SU-DHL-6 (cell line): ENCODE results near the gene PKN1.

Source experiments
- H2AFZ ChIP-seq: fragments of 200-600 bp; sonication (generic); 2 replicates; pipeline ENCODE4 v1.6.1; 2014; ENCODE audit warnings: low read depth, mild to moderate bottlenecking, moderate library complexity, mixed read lengths, antibody characterized with exemption, low read length; ENCODE audit not compliant: severe bottlenecking
- H3F3A ChIP-seq: fragments of 200-600 bp; shearing (Covaris generic); 2 replicates; pipeline ENCODE4 v1.6.0; 2016; ENCODE audit warnings: antibody characterized with exemption, mild to moderate bottlenecking; ENCODE audit not compliant: insufficient read depth
- H3K27ac ChIP-seq: fragments of 200-600 bp; sonication (generic); 2 replicates; pipeline ENCODE4 v1.5.1; 2016; ENCODE audit warnings: low read depth, mild to moderate bottlenecking, low read length, moderate library complexity, mixed read lengths
- H3K27me3 ChIP-seq: fragments of 200-600 bp; sonication (generic), shearing (Covaris generic); 2 replicates; pipeline ENCODE4 v1.6.0; 2014; ENCODE audit warnings: mild to moderate bottlenecking, low read length
- H3K36me3 ChIP-seq: fragments of 200-600 bp; sonication (generic); 2 replicates; pipeline ENCODE4 v1.6.1; 2014; ENCODE audit warnings: mild to moderate bottlenecking, low read length, mixed read lengths
- H3K4me2 ChIP-seq: fragments of 300-600, 200-600 bp; shearing (Covaris generic), sonication (generic); 2 replicates; pipeline ENCODE4 v1.6.0; 2014; ENCODE audit warnings: low read length, low read depth, mild to moderate bottlenecking; ENCODE audit not compliant: poor library complexity, severe bottlenecking
- H3K4me3 ChIP-seq: fragments of 200-600 bp; sonication (generic); 2 replicates; pipeline ENCODE4 v1.5.1; 2014; ENCODE audit warnings: antibody characterized with exemption, low read length, mild to moderate bottlenecking, mixed read lengths; ENCODE audit not compliant: insufficient read depth, poor library complexity, severe bottlenecking
- H3K79me2 ChIP-seq: fragments of 200-600 bp; sonication (generic); 2 replicates; pipeline ENCODE4 v1.6.1; 2014; ENCODE audit warnings: mild to moderate bottlenecking, low read length, moderate library complexity; ENCODE audit not compliant: insufficient read depth
- H3K9ac ChIP-seq: fragments of 200-600 bp; sonication (generic); 2 replicates; pipeline ENCODE4 v1.7.0; 2014; ENCODE audit warnings: mild to moderate bottlenecking, low read length
- H3K9me2 ChIP-seq: fragments of 200-600 bp; sonication (generic); replicated peaks from 2 replicates; pipeline ENCODE4 v1.6.1; 2014; ENCODE audit warnings: low read length; ENCODE audit not compliant: insufficient read depth
- H3K9me3 ChIP-seq: fragments of 200-600 bp; sonication (generic); 2 replicates; pipeline ENCODE4 v1.6.1; 2014; ENCODE audit warnings: low read length, mixed read lengths; ENCODE audit not compliant: insufficient read depth
- H4K20me1 ChIP-seq: fragments of 200-600 bp; sonication (generic); 2 replicates; pipeline ENCODE4 v1.6.1; 2014; ENCODE audit warnings: low read depth, mild to moderate bottlenecking, antibody characterized with exemption, low read length, moderate library complexity, mixed read lengths
- CTCF ChIP-seq: fragments of 200-600 bp; sonication (generic); IDR thresholded peaks from one replicate; pipeline ENCODE4 v1.5.1; 2017; ENCODE audit warnings: antibody characterized with exemption, mild to moderate bottlenecking, low read length, moderate library complexity; ENCODE audit not compliant: insufficient read depth, poor library complexity, severe bottlenecking
- EZH2phosphoT487 ChIP-seq: fragments of 200-600 bp; sonication (generic), shearing (Covaris generic); conservative IDR thresholded peaks from 2 replicates; pipeline ENCODE4 v1.6.1; 2018; ENCODE audit warnings: mild to moderate bottlenecking, antibody characterized with exemption, low read length, moderate library complexity, mixed read lengths

Gene PKN1

GRCh38 chr19:14487370-14488125 lies 54.4 kb downstream of the PKN1 start:
- H3K9me3 ChIP-seq = no peaks in the 10 kb centered on the region
- H3K27ac ChIP-seq = no peak overlapping the region
- H3K9me2 ChIP-seq = no peaks in the 10 kb centered on the region
- H3K27me3 ChIP-seq = no peaks in the 10 kb centered on the region
- TF ChIP-seq CTCF (no peak), EZH2phosphoT487 (no peak)
- H3K4me3 ChIP-seq = no peak overlapping the region
- H3K36me3 ChIP-seq = no peaks in the 10 kb centered on the region
- no peaks in the 10 kb centered on the region for H3K79me2 ChIP-seq
- no peak overlapping the region for H3K4me2 ChIP-seq
- no peak overlapping the region for H2AFZ ChIP-seq
- H4K20me1 ChIP-seq = no peaks in the 10 kb centered on the region
- no peak overlapping the region for H3K9ac ChIP-seq
- no peaks in the 10 kb centered on the region for H3F3A ChIP-seq

- Histone ChIP-seq H3F3A (no peaks in the 10 kb centered on the region), H3K9me2 (no peaks in the 10 kb centered on the region), H3K4me3 (no peak overlapping the region), H3K9me3 (no peaks in the 10 kb centered on the region), H2AFZ (no peak overlapping the region), H3K79me2 (no peaks in the 10 kb centered on the region), H3K9ac (no peak overlapping the region), H3K27ac (no peak overlapping the region), H3K27me3 (no peaks in the 10 kb centered on the region), H3K4me2 (no peak overlapping the region), H3K36me3 (no peaks in the 10 kb centered on the region), H4K20me1 (no peaks in the 10 kb centered on the region)
- no peak for TF ChIP-seq EZH2phosphoT487
- TF ChIP-seq CTCF = no peak
Observed at GRCh38 chr19:14492756-14493337, 59.7 kb downstream of the PKN1 start.

- Histone ChIP-seq H3F3A (no peaks in the 10 kb centered on the region), H3K27ac (no peak overlapping the region), H3K4me2 (no peak overlapping the region), H3K9me3 (no peaks in the 10 kb centered on the region), H3K79me2 (no peaks in the 10 kb centered on the region), H3K27me3 (no peaks in the 10 kb centered on the region), H3K9me2 (no peaks in the 10 kb centered on the region), H2AFZ (no peak overlapping the region), H3K9ac (no peak overlapping the region), H3K36me3 (no peaks in the 10 kb centered on the region), H4K20me1 (no peaks in the 10 kb centered on the region), H3K4me3 (no peak overlapping the region)
- TF ChIP-seq CTCF (no peak), EZH2phosphoT487 (no peak)
Observed at GRCh38 chr19:14494411-14494810, 61.3 kb downstream of the PKN1 start.
